ENCODE data around the gene FERMT2. TPM values are rescaled to one million over a fixed set of nuclear protein-coding genes. Genes with fewer than 3 reads are reported as not detected.

Gene FERMT2
- total and polyA plus RNA-seq, 2 donors from 2014 or later: 46.2 to 78.2 TPM

DNA sequence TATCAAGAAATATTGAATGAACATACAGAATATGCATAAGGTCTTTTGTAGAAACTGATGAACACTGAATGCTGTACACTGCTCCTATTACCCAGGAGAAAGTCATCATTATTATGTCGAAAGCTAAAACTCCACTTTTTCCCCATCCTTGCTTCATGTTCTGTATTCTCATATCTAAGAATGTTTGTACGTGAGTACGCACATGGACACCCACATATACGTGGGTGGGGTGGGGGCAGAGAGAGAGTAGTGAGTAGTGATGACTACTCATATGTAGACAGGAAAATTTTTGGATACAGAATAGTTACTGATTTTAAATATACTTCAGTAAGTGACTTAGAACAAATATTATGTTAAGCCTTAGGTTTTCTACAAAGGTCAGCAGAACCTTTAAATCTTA is 75.1 kb downstream of the FERMT2 start:
- peaks cover 24 to 48% (median 30%) of the 10 kb centered on the region in 3 donors for H3K36me3 ChIP-seq (ENCODE audit: control insufficient read depth in 2 of 3, insufficient read depth in 3 of 3, low read length in 3 of 3)
- no peaks in the 10 kb centered on the region for H3K27me3 ChIP-seq (ENCODE audit: control insufficient read depth, insufficient read depth, low read length)
- peak overlapping the region in 1 of 2 donors; percentile 25 for H3K27ac ChIP-seq (ENCODE audit: low read depth in 2 of 2, low read length in 2 of 2)
- H3K4me3 ChIP-seq (ENCODE audit: low read length in 3 of 3): no peak overlapping the region
- H3K9me3 ChIP-seq (ENCODE audit: control insufficient read depth in 2 of 3, insufficient read depth in 1 of 3, low read length in 3 of 3): no peaks in the 10 kb centered on the region
- FAIRE-seq: no peak
- no peak overlapping the region for H3K9ac ChIP-seq (ENCODE audit: low read length in 3 of 3)
- TF ChIP-seq, protein P1, sequence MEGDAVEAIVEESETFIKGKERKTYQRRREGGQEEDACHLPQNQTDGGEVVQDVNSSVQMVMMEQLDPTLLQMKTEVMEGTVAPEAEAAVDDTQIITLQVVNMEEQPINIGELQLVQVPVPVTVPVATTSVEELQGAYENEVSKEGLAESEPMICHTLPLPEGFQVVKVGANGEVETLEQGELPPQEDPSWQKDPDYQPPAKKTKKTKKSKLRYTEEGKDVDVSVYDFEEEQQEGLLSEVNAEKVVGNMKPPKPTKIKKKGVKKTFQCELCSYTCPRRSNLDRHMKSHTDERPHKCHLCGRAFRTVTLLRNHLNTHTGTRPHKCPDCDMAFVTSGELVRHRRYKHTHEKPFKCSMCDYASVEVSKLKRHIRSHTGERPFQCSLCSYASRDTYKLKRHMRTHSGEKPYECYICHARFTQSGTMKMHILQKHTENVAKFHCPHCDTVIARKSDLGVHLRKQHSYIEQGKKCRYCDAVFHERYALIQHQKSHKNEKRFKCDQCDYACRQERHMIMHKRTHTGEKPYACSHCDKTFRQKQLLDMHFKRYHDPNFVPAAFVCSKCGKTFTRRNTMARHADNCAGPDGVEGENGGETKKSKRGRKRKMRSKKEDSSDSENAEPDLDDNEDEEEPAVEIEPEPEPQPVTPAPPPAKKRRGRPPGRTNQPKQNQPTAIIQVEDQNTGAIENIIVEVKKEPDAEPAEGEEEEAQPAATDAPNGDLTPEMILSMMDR (IDR thresholded peaks at IDR 0.05; ENCODE audit: borderline replicate concordance, extremely low read depth, insufficient read depth): no peak
- intact Hi-C loops (cut with DNase I): no loop called here
- no peak for DNase-seq
- H3K4me1 ChIP-seq (ENCODE audit: control insufficient read depth in 2 of 3, insufficient read depth in 2 of 3, low read depth in 1 of 3, low read length in 3 of 3): peaks cover 0 to 8% (median 0%) of the 10 kb centered on the region in 3 donors

DNA sequence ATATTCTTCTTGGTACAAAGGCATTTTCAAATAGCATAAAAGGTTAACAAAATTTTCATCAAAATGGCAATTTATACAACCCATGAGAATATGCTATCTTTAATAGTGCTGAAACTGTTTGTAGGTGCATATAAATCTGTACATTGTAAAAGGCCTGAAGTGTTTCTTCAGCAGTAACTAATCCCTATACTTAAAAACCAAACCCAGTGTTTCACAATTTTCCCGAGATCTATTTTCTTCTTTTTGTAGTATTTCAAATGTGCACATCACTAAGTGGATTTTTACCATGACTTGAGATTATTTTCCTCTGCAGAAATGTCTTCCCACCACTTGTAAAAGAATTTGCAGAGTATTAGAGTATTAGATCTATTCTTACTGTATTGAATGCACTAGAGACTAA is 76.5 kb downstream of the FERMT2 start:
- Histone ChIP-seq H3K27ac (ENCODE audit: low read depth in 2 of 2, low read length in 2 of 2) (no peak overlapping the region), H3K4me3 (ENCODE audit: low read length in 3 of 3) (no peak overlapping the region), H3K27me3 (ENCODE audit: control insufficient read depth, insufficient read depth, low read length) (no peaks in the 10 kb centered on the region), H3K36me3 (ENCODE audit: control insufficient read depth in 2 of 3, insufficient read depth in 3 of 3, low read length in 3 of 3) (peaks cover 28 to 55% (median 28%) of the 10 kb centered on the region in 3 donors), H3K9ac (ENCODE audit: low read length in 3 of 3) (no peak overlapping the region), H3K4me1 (ENCODE audit: control insufficient read depth in 2 of 3, insufficient read depth in 2 of 3, low read depth in 1 of 3, low read length in 3 of 3) (peaks cover 0 to 8% (median 0%) of the 10 kb centered on the region in 3 donors), H3K9me3 (ENCODE audit: control insufficient read depth in 2 of 3, insufficient read depth in 1 of 3, low read length in 3 of 3) (no peaks in the 10 kb centered on the region)
- TF ChIP-seq, protein P1 (IDR thresholded peaks at IDR 0.05; ENCODE audit: borderline replicate concordance, extremely low read depth, insufficient read depth): no peak
- FAIRE-seq: no peak
- no peak for DNase-seq
- intact Hi-C loops (cut with DNase I): no loop called here

DNA sequence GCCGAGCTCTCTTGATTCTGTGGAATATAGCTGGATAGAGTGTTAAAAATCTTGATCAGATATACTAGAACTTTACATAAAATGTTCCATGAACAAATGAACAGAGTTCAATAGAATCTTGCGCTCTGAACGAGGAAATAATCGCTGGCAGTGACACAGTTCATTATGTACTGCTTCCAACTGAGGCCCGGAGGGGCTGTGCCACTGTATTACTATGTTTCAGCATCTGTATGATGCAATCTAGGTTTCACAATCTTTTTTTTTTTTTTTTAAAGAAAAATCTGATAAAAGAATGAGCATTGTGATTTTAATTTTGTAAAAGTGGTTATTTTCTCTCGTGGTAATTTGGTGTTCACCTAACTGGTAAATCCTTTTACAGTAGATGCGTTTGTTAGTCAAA is 77.2 kb downstream of the FERMT2 start:
- TF ChIP-seq, protein P1 (IDR thresholded peaks at IDR 0.05; ENCODE audit: borderline replicate concordance, extremely low read depth, insufficient read depth): no peak
- Histone ChIP-seq H3K9ac (ENCODE audit: low read length in 3 of 3) (no peak overlapping the region), H3K36me3 (ENCODE audit: control insufficient read depth in 2 of 3, insufficient read depth in 3 of 3, low read length in 3 of 3) (peaks cover 30 to 62% (median 34%) of the 10 kb centered on the region in 3 donors), H3K27me3 (ENCODE audit: control insufficient read depth, insufficient read depth, low read length) (no peaks in the 10 kb centered on the region), H3K4me1 (ENCODE audit: control insufficient read depth in 2 of 3, insufficient read depth in 2 of 3, low read depth in 1 of 3, low read length in 3 of 3) (peaks cover 0 to 8% (median 0%) of the 10 kb centered on the region in 3 donors), H3K4me3 (ENCODE audit: low read length in 3 of 3) (no peak overlapping the region), H3K9me3 (ENCODE audit: control insufficient read depth in 2 of 3, insufficient read depth in 1 of 3, low read length in 3 of 3) (no peaks in the 10 kb centered on the region), H3K27ac (ENCODE audit: low read depth in 2 of 2, low read length in 2 of 2) (peak overlapping the region in 1 of 2 donors; percentile 35)
- DNase-seq (no peak), FAIRE-seq (no peak)
- intact Hi-C loops (cut with DNase I): no loop called here

DNA sequence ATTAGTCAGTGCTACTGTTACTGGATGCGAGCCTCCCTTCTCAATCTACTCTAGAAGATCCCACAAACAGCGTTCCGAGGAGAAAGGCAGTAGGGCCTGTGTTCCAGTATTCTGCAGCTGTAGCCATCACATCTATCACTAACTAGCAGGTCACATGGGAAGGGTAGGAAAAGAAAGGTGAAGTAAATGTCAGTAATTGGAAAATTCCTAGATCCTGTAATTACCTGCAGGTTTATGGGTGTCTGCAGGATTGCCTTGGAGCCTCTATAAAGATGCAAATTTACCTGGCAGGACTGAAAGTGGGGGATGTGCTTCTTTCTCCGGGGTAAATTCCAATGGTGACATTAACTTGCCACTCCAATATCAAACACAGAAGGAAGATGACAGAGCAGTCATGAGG is 77.8 kb downstream of the FERMT2 start:
- H3K27ac ChIP-seq (ENCODE audit: low read depth in 2 of 2, low read length in 2 of 2): peak overlapping the region in 1 of 2 donors; percentile 35
- FAIRE-seq (no peak), DNase-seq (peak in 3 of 5 donors; percentile 15 to 61 (median 31))
- no peaks in the 10 kb centered on the region for H3K9me3 ChIP-seq (ENCODE audit: control insufficient read depth in 2 of 3, insufficient read depth in 1 of 3, low read length in 3 of 3)
- no peak overlapping the region for H3K9ac ChIP-seq (ENCODE audit: low read length in 3 of 3)
- H3K4me1 ChIP-seq (ENCODE audit: control insufficient read depth in 2 of 3, insufficient read depth in 2 of 3, low read depth in 1 of 3, low read length in 3 of 3): peaks cover 0 to 8% (median 0%) of the 10 kb centered on the region in 3 donors
- H3K4me3 ChIP-seq (ENCODE audit: low read length in 3 of 3): no peak overlapping the region
- peaks cover 28 to 68% (median 40%) of the 10 kb centered on the region in 3 donors for H3K36me3 ChIP-seq (ENCODE audit: control insufficient read depth in 2 of 3, insufficient read depth in 3 of 3, low read length in 3 of 3)
- intact Hi-C loops (cut with DNase I): no loop called here
- TF ChIP-seq, protein P1 (IDR thresholded peaks at IDR 0.05; ENCODE audit: borderline replicate concordance, extremely low read depth, insufficient read depth): no peak
- no peaks in the 10 kb centered on the region for H3K27me3 ChIP-seq (ENCODE audit: control insufficient read depth, insufficient read depth, low read length)

Data from kidney (tissue), 14 donors.